GM12878 (cell line): ENCODE results near the gene CRHR2. TPM values are rescaled to one million over a fixed set of nuclear protein-coding genes. Genes with fewer than 3 reads are reported as not detected.
A peak's percentile ranks its signal among the peaks of the same experiment; 100 is the strongest.

Experiments
- ATAC-seq: fragments of 200-7000 bp; cut with Tn5 transposase; 3 replicates; pipeline ENCODE4 v1.9.1; 2020; ENCODE audit warnings: mild to moderate bottlenecking, moderate library complexity
- BruUV-seq: library from RNA; stranded (reverse); fragments of 400-500 nt; replicated peaks from 2 replicates; lab custom pipeline; 2021; lab: Mats Ljungman, UMichigan
- CTCF ChIA-PET: fragments of 300-600 bp; sonication (Branson Sonifier 250); formaldehyde crosslinking; extraction: SDS; loops from one replicate; lab custom pipeline; 2021; ENCODE audit warnings: inconsistent platforms; lab: Yijun Ruan, JAX
- POLR2A ChIA-PET: fragments of 350-600 bp; formaldehyde crosslinking; extraction: SDS; loops from one replicate; lab custom pipeline; 2021; ENCODE audit warnings: inconsistent platforms; lab: Charles Lee
- RAD21 ChIA-PET: fragments of 300-600 bp; sonication (Branson Sonifier 250); formaldehyde crosslinking; loops from one replicate; lab custom pipeline; 2023; ENCODE audit warnings: antibody characterized with exemption; ENCODE audit not compliant: unreplicated experiment; lab: Charles Lee
- SMC1A ChIA-PET: fragments of 300-600 bp; sonication (Branson Sonifier 250); formaldehyde crosslinking; loops from one replicate; lab custom pipeline; 2023; ENCODE audit not compliant: unreplicated experiment, uncharacterized antibody; lab: Charles Lee
- DNase-seq: peaks from one replicate; pipeline ENCODE4 v3.0.0-alpha.2; 2011; ENCODE audit warnings: low read depth, low spot score
- FAIRE-seq: peaks from 3 replicates; lab custom pipeline; 2011; peaks lifted over from hg19 to GRCh38; lab: Jason Lieb, UNC
- H2AFZ ChIP-seq: 2 replicates; pipeline ENCODE4 v1.6.0; 2011; ENCODE audit warnings: low read depth, low read length, control low read depth; ENCODE audit not compliant: control insufficient read depth
- H3K27ac ChIP-seq: 2 replicates; pipeline ENCODE4 v1.5.1; 2011; ENCODE audit warnings: control low read depth; ENCODE audit not compliant: control insufficient read depth, insufficient read depth
- H3K27me3 ChIP-seq, 2 experiments: replicated peaks in 1 of 2; 2 replicates each; pipeline versions ENCODE4 v1.6.0 to v1.6.1; 2011; ENCODE audit warnings: low read length in 1 of 2; ENCODE audit not compliant: control insufficient read depth in 2 of 2, insufficient read depth in 2 of 2
- H3K36me3 ChIP-seq, 2 experiments: 2 replicates each; pipeline ENCODE4 v1.5.1; 2011; ENCODE audit warnings: low read length in 1 of 2; ENCODE audit not compliant: control insufficient read depth in 2 of 2, insufficient read depth in 2 of 2
- H3K4me1 ChIP-seq: 2 replicates; pipeline ENCODE4 v1.6.1; 2011; ENCODE audit warnings: mild to moderate bottlenecking, low read length, moderate library complexity, mixed read lengths; ENCODE audit not compliant: control insufficient read depth, insufficient read depth
- H3K4me2 ChIP-seq: 2 replicates; pipeline ENCODE4 v1.6.0; 2011; ENCODE audit warnings: control low read depth; ENCODE audit not compliant: control insufficient read depth, insufficient read depth
- H3K4me3 ChIP-seq: fragments of 200-600 bp; sonication (generic); 2 replicates; pipeline ENCODE4 v1.5.1; 2016
- H3K79me2 ChIP-seq: 2 replicates; pipeline ENCODE4 v1.6.0; 2011; ENCODE audit warnings: low read length; ENCODE audit not compliant: control insufficient read depth, insufficient read depth
- H3K9ac ChIP-seq: 2 replicates; pipeline ENCODE4 v1.8.0; 2011; ENCODE audit warnings: low read length, control low read depth, mixed read lengths; ENCODE audit not compliant: control insufficient read depth, insufficient read depth
- H3K9me3 ChIP-seq: replicated peaks from 3 replicates; pipeline ENCODE4 v1.5.1; 2011; ENCODE audit warnings: mild to moderate bottlenecking, low read length; ENCODE audit not compliant: control insufficient read depth, insufficient read depth
- H4K20me1 ChIP-seq: 2 replicates; pipeline ENCODE4 v1.6.0; 2011; ENCODE audit not compliant: control insufficient read depth, insufficient read depth
- BMI1 ChIP-seq: fragments of 450-650 bp; IDR thresholded peaks from 2 replicates; pipeline ENCODE4 v1.6.1; 2016; ENCODE audit warnings: mild to moderate bottlenecking, moderate library complexity, borderline replicate concordance
- BRCA1 ChIP-seq: IDR thresholded peaks from 2 replicates; pipeline ENCODE4 v1.6.1; 2011; ENCODE audit warnings: low read depth, low read length, improper control_type of control experiment
- MEF2A ChIP-seq: IDR thresholded peaks from 2 replicates; pipeline ENCODE4 v1.6.1; 2011; ENCODE audit warnings: low read depth, mild to moderate bottlenecking, low read length, moderate library complexity; ENCODE audit not compliant: insufficient read depth
- MEF2B ChIP-seq: fragments of 450-650 bp; IDR thresholded peaks from 2 replicates; pipeline ENCODE4 v1.6.1; 2018; ENCODE audit warnings: mild to moderate bottlenecking, moderate library complexity; ENCODE audit not compliant: partially characterized antibody, poor library complexity, severe bottlenecking
- MYB ChIP-seq: fragments of 150-350 bp; IDR thresholded peaks from 2 replicates; pipeline ENCODE4 v1.6.1; 2014; ENCODE audit warnings: mild to moderate bottlenecking, low read depth, low read length, borderline replicate concordance
- RB1 ChIP-seq: fragments of 450-650 bp; formaldehyde crosslinking; IDR thresholded peaks from 2 replicates; pipeline ENCODE4 v1.6.1; 2017; ENCODE audit warnings: mild to moderate bottlenecking, borderline replicate concordance
- RUNX3 ChIP-seq: IDR thresholded peaks from 2 replicates; pipeline ENCODE4 v1.6.1; 2012; ENCODE audit warnings: low read length, inconsistent platforms
- SPI1 ChIP-seq: IDR thresholded peaks from 2 replicates; pipeline ENCODE4 v1.6.1; 2011; ENCODE audit warnings: low read depth, mild to moderate bottlenecking, low read length, moderate library complexity, borderline replicate concordance; ENCODE audit not compliant: insufficient read depth
- ZNF384 ChIP-seq: IDR thresholded peaks from 2 replicates; pipeline ENCODE4 v1.6.1; 2012; ENCODE audit warnings: low read depth, mild to moderate bottlenecking, low read length, improper control_type of control experiment, borderline replicate concordance
- WGBS: methylation state at CpG from one replicate; pipeline ENCODE4 v1.1.6; 2016; ENCODE audit warnings: low lambda C conversion rate; ENCODE audit not compliant: insufficient replicate concordance, insufficient coverage; ENCODE audit errors: missing lambda C conversion rate; 5-methylcytosine and 5-hydroxymethylcytosine counted together
- in situ Hi-C: fragments of 300-500 bp; cut with MboI; formaldehyde crosslinking; loops from 9 replicates; pipeline ENCODE4 v1.14.3; 2018; ENCODE audit warnings: mixed read lengths
- intact Hi-C: fragments of 100-400 bp; cut with micrococcal nuclease; formaldehyde crosslinking; loops from one replicate; pipeline ENCODE4 v1.14.2; 2022; ENCODE audit not compliant: unreplicated experiment
- polyA plus RNA-seq, 11 experiments: library from polyadenylated mRNA; depleted of rRNA in 4 of 11; unstranded in 6 of 11; stranded (reverse) in 5 of 11; fragments of >200 nt; fragmentation: Nextera tagmentation in 4 of 11; fragmentation: Illumina TruSeq in 1 of 11; extraction: Ambion mirVana in 4 of 11; extraction: Trizol in 1 of 11; gene quantifications; 1 replicate in 1 of 11; 2 replicates in 10 of 11; pipeline versions ENCODE4 v1.2.1 to v1.2.3, GENCODE V29; 2011 to 2016; ENCODE audit warnings: inconsistent platforms in 2 of 11, missing spikeins in 2 of 11, low read depth in 1 of 11
- total RNA-seq, 4 experiments: library from RNA; depleted of rRNA in 3 of 4; stranded (reverse); fragments of >200 nt in 3 of 4; fragmentation: Illumina TruSeq in 1 of 4; extraction: Trizol in 1 of 4; gene quantifications; 2 replicates each; pipeline versions ENCODE4 v1.2.1 to v1.2.3, GENCODE V29; 2013 to 2021

The CRHR2 gene
- total and polyA plus RNA-seq, 10 of the 15 experiments (the other 5 are each of a cell fraction or from before 2014, with no cell fraction given), result not detected

GRCh38 chr7:30634634-30635201 lies 47.5 kb downstream of the CRHR2 start:
- FAIRE-seq (no peak), ATAC-seq (no peak), DNase-seq (no peak)
- ChIA-PET CTCF (interaction anchor here (0.7 to 0.8 kb wide), 2 partner anchors 44 to 70 kb away, joined by 3 read pairs; no protein-coding TSS in a partner anchor), RAD21 (no interaction called here), POLR2A (interaction anchor here (0.7 kb wide), 1 partner anchor 15 kb away, joined by 3 read pairs; no protein-coding TSS in a partner anchor), SMC1A (no interaction called here)
- Histone ChIP-seq H4K20me1 (no peaks in the 10 kb centered on the region), H2AFZ (no peak overlapping the region), H3K36me3 (peaks cover 12 to 20% of the 10 kb centered on the region in 2 experiments), H3K9ac (no peak overlapping the region), H3K4me2 (no peak overlapping the region), H3K27me3 (no peaks in the 10 kb centered on the region), H3K4me3 (no peak overlapping the region), H3K27ac (no peak overlapping the region), H3K9me3 (no peaks in the 10 kb centered on the region), H3K79me2 (no peaks in the 10 kb centered on the region), H3K4me1 (no peaks in the 10 kb centered on the region)
- intact Hi-C loops, result no loop called here
- no TSS peak for BruUV-seq
- WGBS, result 54% methylated on average over 6 of the region's 6 CpGs
- TF ChIP-seq BRCA1 (no peak), SPI1 (0 out of 2 replicates have a peak, but pooled peaks have one; percentile 13)
- in situ Hi-C loops, result no loop called here

DNA sequence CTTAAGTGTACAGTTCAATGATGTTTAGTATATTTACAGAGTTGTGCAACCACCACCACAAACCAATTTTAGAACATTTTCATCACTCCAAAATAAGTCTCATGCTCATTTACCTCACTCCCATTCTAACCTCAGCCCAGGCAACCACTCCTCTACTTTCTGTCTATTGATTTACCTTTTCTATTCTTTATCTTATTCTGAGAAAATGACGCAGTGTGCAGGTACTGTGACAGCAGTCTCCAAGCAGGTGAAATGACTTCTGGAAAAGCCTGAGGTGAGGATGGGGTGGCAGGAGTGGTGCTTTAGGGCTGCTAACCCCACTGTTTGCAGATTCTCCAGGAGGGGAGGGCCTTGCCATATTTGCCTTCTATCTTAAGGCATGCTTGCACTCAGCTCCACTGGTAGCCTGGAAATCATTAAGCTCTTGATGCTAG lies 48.0 kb downstream of the CRHR2 start:
- Histone ChIP-seq H4K20me1 (no peaks in the 10 kb centered on the region), H3K9me3 (no peaks in the 10 kb centered on the region), H3K4me3 (no peak overlapping the region), H3K4me2 (no peak overlapping the region), H3K79me2 (no peaks in the 10 kb centered on the region), H3K9ac (no peak overlapping the region), H2AFZ (no peak overlapping the region), H3K36me3 (peaks cover 12 to 20% of the 10 kb centered on the region in 2 experiments), H3K27ac (no peak overlapping the region), H3K27me3 (no peaks in the 10 kb centered on the region), H3K4me1 (no peaks in the 10 kb centered on the region)
- TF ChIP-seq MEF2A (peak; percentile 40; the same call in 1 of the 2 replicates), RB1 (no peak), MEF2B (peak; percentile 32), ZNF384 (no peak), BMI1 (no peak), MYB (no peak), RUNX3 (peak; percentile 63)
- CTCF ChIA-PET, result interaction anchor here (0.7 kb wide), 1 partner anchor 45 kb away, joined by 3 read pairs; no protein-coding TSS in a partner anchor
- ATAC-seq (peak; percentile 41), FAIRE-seq (peak; percentile 71), DNase-seq (no peak)
- in situ Hi-C loops (no loop called here), intact Hi-C loops (no loop called here)
- 0% methylated on average over 1 of the region's 1 CpG for whole genome bisulfite sequencing
- SMC1A ChIA-PET, result no interaction called here
- POLR2A ChIA-PET, result no interaction called here
- RAD21 ChIA-PET, result no interaction called here
- BruUV-seq, result no TSS peak
